Osteocyte (in vitro differentiated cells): ENCODE measurements around the gene HACE1. TPM values are rescaled to one million over a fixed set of nuclear protein-coding genes. Genes with fewer than 3 reads are reported as not detected.
A peak's percentile ranks its signal among the peaks of the same experiment; 100 is the strongest.

Source experiments
- DNase-seq: peaks from one replicate; pipeline ENCODE4 v3.0.0; 2021; ENCODE audit warnings: mixed read lengths; ENCODE audit not compliant: unreplicated experiment; ENCODE audit errors: extremely low spot score
- H3K27ac Mint-ChIP-seq: one replicate; pipeline ENCODE4 v1.8.0; 2021; ENCODE audit warnings: mild to moderate bottlenecking, mixed read lengths; ENCODE audit not compliant: unreplicated experiment
- H3K27me3 Mint-ChIP-seq: one replicate; pipeline ENCODE4 v1.8.0; 2021; ENCODE audit warnings: mixed read lengths; ENCODE audit not compliant: unreplicated experiment
- H3K36me3 Mint-ChIP-seq: one replicate; pipeline ENCODE4 v1.8.0; 2021; ENCODE audit warnings: mixed read lengths; ENCODE audit not compliant: unreplicated experiment
- H3K4me1 Mint-ChIP-seq: one replicate; pipeline ENCODE4 v1.8.0; 2021; ENCODE audit warnings: mixed read lengths; ENCODE audit not compliant: unreplicated experiment
- H3K4me3 Mint-ChIP-seq: one replicate; pipeline ENCODE4 v1.8.0; 2021; ENCODE audit warnings: mild to moderate bottlenecking, moderate library complexity, mixed read lengths; ENCODE audit not compliant: unreplicated experiment
- H3K9me3 Mint-ChIP-seq: one replicate; pipeline ENCODE4 v1.8.0; 2021; ENCODE audit warnings: mixed read lengths; ENCODE audit not compliant: unreplicated experiment
- total RNA-seq: library from RNA; stranded (reverse); gene quantifications from 2 replicates; pipeline ENCODE4 v1.2.1, GENCODE V29; 2021
- TF ChIP-seq, protein P1 (sequence below): fragments of 200-600 bp; sonication (generic); IDR thresholded peaks from 2 replicates; pipeline ENCODE4 v1.5.0; 2021; ENCODE audit warnings: antibody characterized with exemption, mild to moderate bottlenecking, moderate library complexity

The HACE1 gene
- total RNA-seq, 1 donor from 2014 or later, result 29.9 TPM

- Mint-ChIP-seq H3K36me3 (peaks cover 11% of the 10 kb centered on the region), H3K4me3 (no peak overlapping the region), H3K9me3 (peaks cover 9% of the 10 kb centered on the region), H3K27ac (peak overlapping the region; percentile 91), H3K4me1 (peaks cover 72% of the 10 kb centered on the region), H3K27me3 (no peaks in the 10 kb centered on the region)
- TF ChIP-seq, protein P1, sequence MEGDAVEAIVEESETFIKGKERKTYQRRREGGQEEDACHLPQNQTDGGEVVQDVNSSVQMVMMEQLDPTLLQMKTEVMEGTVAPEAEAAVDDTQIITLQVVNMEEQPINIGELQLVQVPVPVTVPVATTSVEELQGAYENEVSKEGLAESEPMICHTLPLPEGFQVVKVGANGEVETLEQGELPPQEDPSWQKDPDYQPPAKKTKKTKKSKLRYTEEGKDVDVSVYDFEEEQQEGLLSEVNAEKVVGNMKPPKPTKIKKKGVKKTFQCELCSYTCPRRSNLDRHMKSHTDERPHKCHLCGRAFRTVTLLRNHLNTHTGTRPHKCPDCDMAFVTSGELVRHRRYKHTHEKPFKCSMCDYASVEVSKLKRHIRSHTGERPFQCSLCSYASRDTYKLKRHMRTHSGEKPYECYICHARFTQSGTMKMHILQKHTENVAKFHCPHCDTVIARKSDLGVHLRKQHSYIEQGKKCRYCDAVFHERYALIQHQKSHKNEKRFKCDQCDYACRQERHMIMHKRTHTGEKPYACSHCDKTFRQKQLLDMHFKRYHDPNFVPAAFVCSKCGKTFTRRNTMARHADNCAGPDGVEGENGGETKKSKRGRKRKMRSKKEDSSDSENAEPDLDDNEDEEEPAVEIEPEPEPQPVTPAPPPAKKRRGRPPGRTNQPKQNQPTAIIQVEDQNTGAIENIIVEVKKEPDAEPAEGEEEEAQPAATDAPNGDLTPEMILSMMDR, result no peak
- no peak for DNase-seq
Measured at GRCh38 chr6:104705095-104705707, 154.5 kb downstream of the HACE1 start.

- no peak for DNase-seq
- TF ChIP-seq, protein P1, result no peak
- H3K27ac Mint-ChIP-seq, result peak overlapping the region; percentile 91
- no peaks in the 10 kb centered on the region for H3K27me3 Mint-ChIP-seq
- peaks cover 64% of the 10 kb centered on the region for H3K4me1 Mint-ChIP-seq
- peaks cover 8% of the 10 kb centered on the region for H3K36me3 Mint-ChIP-seq
- H3K9me3 Mint-ChIP-seq, result peaks cover 3% of the 10 kb centered on the region
- peak overlapping the region; percentile 16 for H3K4me3 Mint-ChIP-seq
Measured at GRCh38 chr6:104704191-104704590, 155.5 kb downstream of the HACE1 start.

DNA sequence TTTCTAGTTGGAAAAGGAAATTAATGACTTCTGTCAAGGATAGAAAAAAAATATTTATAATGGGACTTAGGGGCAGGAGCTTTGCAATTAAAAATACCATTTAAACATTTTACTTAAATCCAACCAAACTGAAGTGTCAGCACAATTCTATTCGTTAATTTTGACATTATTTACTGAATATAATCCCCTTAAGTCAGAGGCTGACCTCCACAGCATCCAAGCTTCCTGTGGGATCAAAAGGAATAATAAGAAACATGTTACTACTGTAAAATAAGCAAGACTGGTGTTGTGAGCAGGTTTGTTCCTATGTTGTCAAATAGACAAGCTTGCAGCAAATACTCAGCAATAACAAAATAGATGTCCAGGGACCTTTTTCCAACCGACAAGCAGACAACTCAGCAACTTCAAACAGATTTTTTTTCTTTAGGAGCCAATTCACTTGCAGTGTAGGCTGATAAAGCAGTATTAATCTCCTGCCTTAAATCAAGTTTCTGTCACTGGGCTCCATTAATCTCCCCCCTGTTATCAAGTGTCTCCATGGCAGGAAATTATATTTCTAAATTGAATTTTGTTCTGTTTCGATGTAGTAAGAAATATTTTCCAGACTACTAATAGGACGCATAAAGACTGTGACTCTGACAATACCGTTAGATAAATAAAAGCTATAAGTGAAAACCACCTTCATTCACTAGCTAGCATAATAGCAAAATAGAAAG lies 157.4 kb downstream of the HACE1 start:
- peak overlapping the region; percentile 2 for H3K27ac Mint-ChIP-seq
- H3K4me1 Mint-ChIP-seq, result peaks cover 58% of the 10 kb centered on the region
- TF ChIP-seq, protein P1, result no peak
- no peaks in the 10 kb centered on the region for H3K36me3 Mint-ChIP-seq
- no peak overlapping the region for H3K4me3 Mint-ChIP-seq
- H3K27me3 Mint-ChIP-seq, result no peaks in the 10 kb centered on the region
- peaks cover 3% of the 10 kb centered on the region for H3K9me3 Mint-ChIP-seq
- DNase-seq, result no peak

- H3K4me3 Mint-ChIP-seq, result no peak overlapping the region
- no peaks in the 10 kb centered on the region for H3K36me3 Mint-ChIP-seq
- no peak overlapping the region for H3K27ac Mint-ChIP-seq
- H3K9me3 Mint-ChIP-seq, result peaks cover 2% of the 10 kb centered on the region
- TF ChIP-seq, protein P1, result no peak
- no peaks in the 10 kb centered on the region for H3K27me3 Mint-ChIP-seq
- DNase-seq, result no peak
- H3K4me1 Mint-ChIP-seq, result peaks cover 58% of the 10 kb centered on the region
Measured at GRCh38 chr6:104700371-104701185, 159.1 kb downstream of the HACE1 start.
